Loucy (cell line): ENCODE measurements around the gene CAMK2D.

Experiments used
- CTCF ChIP-seq: fragments of 200-600 bp; sonication (generic); conservative IDR thresholded peaks from 2 replicates; pipeline ENCODE4 v1.5.1; 2014; ENCODE audit warnings: mild to moderate bottlenecking, antibody characterized with exemption, low read length
- EZH2phosphoT487 ChIP-seq: fragments of 200-600 bp; IDR thresholded peaks from 2 replicates; pipeline ENCODE4 v1.6.1; 2018; ENCODE audit warnings: antibody characterized with exemption, mild to moderate bottlenecking, moderate library complexity, borderline replicate concordance

- TF ChIP-seq CTCF, result no peak
- no peak for TF ChIP-seq EZH2phosphoT487
Observed at GRCh38 chr4:113423631-113424030, 337.9 kb downstream of the CAMK2D start.
